Measurements from ENCODE around the gene PI4KA. TPM values are rescaled to one million over a fixed set of nuclear protein-coding genes. Genes with fewer than 3 reads are reported as not detected.

The PI4KA gene
- total RNA-seq, 1 experiment from 2014 or later, result 54.3 TPM

DNA sequence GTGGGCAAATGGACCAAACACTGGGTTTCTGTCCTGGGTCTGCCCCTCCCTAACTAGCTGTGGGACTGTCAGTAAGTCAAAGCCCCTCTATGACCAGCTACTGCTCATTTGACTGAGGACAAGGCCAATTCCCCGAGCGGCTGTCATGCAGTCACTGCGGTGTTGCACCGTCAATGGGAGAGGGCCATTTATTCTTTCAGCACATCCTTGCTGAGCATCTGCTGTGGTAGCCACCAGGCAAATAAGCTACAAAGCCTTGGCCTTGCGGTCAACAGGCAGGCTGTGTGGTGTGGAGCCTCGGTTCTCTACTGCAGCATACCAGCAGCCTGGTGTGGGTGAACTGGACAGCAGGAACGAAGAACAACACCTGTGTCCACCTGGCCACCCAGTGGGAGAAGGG, 110.5 kb downstream of the PI4KA start:
- H3K36me3 ChIP-seq (ENCODE audit: control insufficient read depth, insufficient read depth, low read length), result no peaks in the 10 kb centered on the region

DNA sequence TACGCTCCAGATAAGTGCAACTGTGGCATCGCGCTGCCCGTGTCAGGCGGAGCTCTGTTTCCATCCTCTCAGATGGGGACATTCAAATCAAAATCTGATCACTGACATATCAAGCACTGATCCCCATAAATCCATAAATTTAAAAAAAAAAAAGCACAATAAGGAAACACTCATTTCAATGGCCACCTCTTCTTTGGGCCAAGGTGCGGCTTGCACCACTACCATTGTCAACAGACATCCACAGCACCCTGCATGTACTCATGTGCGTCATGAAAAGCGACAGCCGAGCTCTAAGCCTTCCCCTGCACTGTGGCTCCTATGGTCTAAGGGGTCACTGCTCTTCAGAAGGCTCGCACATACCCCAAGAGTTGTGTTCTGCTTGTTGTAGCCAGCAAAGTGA, 111.4 kb downstream of the PI4KA start:
- H3K36me3 ChIP-seq (ENCODE audit: control insufficient read depth, insufficient read depth, low read length), result no peaks in the 10 kb centered on the region
- in situ Hi-C loops (cut with HindIII; ENCODE audit: low pct_unique_long_range_greater_than_20kb, low sequenced_read_pairs), result no loop called here
- no peaks in the 10 kb centered on the region for H3K4me1 ChIP-seq (ENCODE audit: control insufficient read depth, insufficient read depth, low read length)
- no peak for TF ChIP-seq TCF7L2 (IDR thresholded peaks at IDR 0.05; ENCODE audit: low read depth, low read length)
- TF ChIP-seq SIN3A (IDR thresholded peaks at IDR 0.05; ENCODE audit: borderline replicate concordance, insufficient read depth, low read depth, low read length), result no peak
- no peak for TF ChIP-seq REST (IDR thresholded peaks at IDR 0.05; ENCODE audit: insufficient read depth in 1 of 2, low read depth in 2 of 2, low read length in 1 of 2)
- TF ChIP-seq, protein P1, sequence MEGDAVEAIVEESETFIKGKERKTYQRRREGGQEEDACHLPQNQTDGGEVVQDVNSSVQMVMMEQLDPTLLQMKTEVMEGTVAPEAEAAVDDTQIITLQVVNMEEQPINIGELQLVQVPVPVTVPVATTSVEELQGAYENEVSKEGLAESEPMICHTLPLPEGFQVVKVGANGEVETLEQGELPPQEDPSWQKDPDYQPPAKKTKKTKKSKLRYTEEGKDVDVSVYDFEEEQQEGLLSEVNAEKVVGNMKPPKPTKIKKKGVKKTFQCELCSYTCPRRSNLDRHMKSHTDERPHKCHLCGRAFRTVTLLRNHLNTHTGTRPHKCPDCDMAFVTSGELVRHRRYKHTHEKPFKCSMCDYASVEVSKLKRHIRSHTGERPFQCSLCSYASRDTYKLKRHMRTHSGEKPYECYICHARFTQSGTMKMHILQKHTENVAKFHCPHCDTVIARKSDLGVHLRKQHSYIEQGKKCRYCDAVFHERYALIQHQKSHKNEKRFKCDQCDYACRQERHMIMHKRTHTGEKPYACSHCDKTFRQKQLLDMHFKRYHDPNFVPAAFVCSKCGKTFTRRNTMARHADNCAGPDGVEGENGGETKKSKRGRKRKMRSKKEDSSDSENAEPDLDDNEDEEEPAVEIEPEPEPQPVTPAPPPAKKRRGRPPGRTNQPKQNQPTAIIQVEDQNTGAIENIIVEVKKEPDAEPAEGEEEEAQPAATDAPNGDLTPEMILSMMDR (IDR thresholded peaks at IDR 0.05), result no peak
- TF ChIP-seq POLR2AphosphoS5 (IDR thresholded peaks at IDR 0.05; ENCODE audit: low read depth, low read length), result no peak
- POLR2A ChIA-PET, result no interaction called here
- intact Hi-C loops (cut with micrococcal nuclease; ENCODE audit: unreplicated experiment), result no loop called here
- H3K27ac ChIP-seq (ENCODE audit: low read length), result no peak overlapping the region
- CTCF ChIA-PET, result no interaction called here
- no peak overlapping the region for H3K4me3 ChIP-seq (ENCODE audit: low read depth in 2 of 2, low read length in 2 of 2)
- ATAC-seq (no peak), DNase-seq (ENCODE audit: low read depth, low spot score) (no peak)
- BruUV-seq (replicated peaks), result no TSS peak
- H3K27me3 ChIP-seq (ENCODE audit: control insufficient read depth, insufficient read depth, low read length), result no peaks in the 10 kb centered on the region
- H3K9me3 ChIP-seq (ENCODE audit: control insufficient read depth, insufficient read depth, low read depth, low read length), result no peaks in the 10 kb centered on the region

More for the DNA sequence above, 110.5 kb downstream of the PI4KA start:
- ATAC-seq, result no peak
- POLR2A ChIA-PET, result no interaction called here
- CTCF ChIA-PET, result no interaction called here
- Histone ChIP-seq H3K9me3 (ENCODE audit: control insufficient read depth, insufficient read depth, low read depth, low read length) (no peaks in the 10 kb centered on the region), H3K4me3 (ENCODE audit: low read depth in 2 of 2, low read length in 2 of 2) (no peak overlapping the region), H3K4me1 (ENCODE audit: control insufficient read depth, insufficient read depth, low read length) (no peaks in the 10 kb centered on the region), H3K27me3 (ENCODE audit: control insufficient read depth, insufficient read depth, low read length) (no peaks in the 10 kb centered on the region), H3K27ac (ENCODE audit: low read length) (no peak overlapping the region)
- BruUV-seq (replicated peaks), result no TSS peak
- no peak for TF ChIP-seq REST (IDR thresholded peaks at IDR 0.05; ENCODE audit: insufficient read depth in 1 of 2, low read depth in 2 of 2, low read length in 1 of 2)
- TF ChIP-seq POLR2AphosphoS5 (IDR thresholded peaks at IDR 0.05; ENCODE audit: low read depth, low read length), result no peak
- TF ChIP-seq SIN3A (IDR thresholded peaks at IDR 0.05; ENCODE audit: borderline replicate concordance, insufficient read depth, low read depth, low read length), result no peak
- TF ChIP-seq TCF7L2 (IDR thresholded peaks at IDR 0.05; ENCODE audit: low read depth, low read length), result no peak
- TF ChIP-seq, protein P1 (IDR thresholded peaks at IDR 0.05), result no peak
- DNase-seq (ENCODE audit: low read depth, low spot score), result no peak
- intact Hi-C loops (cut with micrococcal nuclease; ENCODE audit: unreplicated experiment) (no loop called here), in situ Hi-C loops (cut with HindIII; ENCODE audit: low pct_unique_long_range_greater_than_20kb, low sequenced_read_pairs) (no loop called here)
